Kidney glomerular epithelial cell (primary cell): Measurements from ENCODE around the gene AKT1S1.

Experiments used
- DNase-seq: peaks from one replicate; lab custom pipeline; 2025; lab: John Stamatoyannopoulos, UW

AKT1S1 gene

GRCh38 chr19:49866933-49867782 lies 10.0 kb downstream of the AKT1S1 start, which contains the start of gene PNKP:
Gene PNKP (minus strand): TSS chr19:49867576. CDS start chr19:49867204, 372 bp downstream.
- DNase-seq, result peak; percentile 78

- no peak for DNase-seq
These were observed 12.3 kb downstream of the AKT1S1 start for GRCh38 chr19:49864890-49865289.

GRCh38 chr19:49863935-49864320 lies 13.2 kb downstream of the AKT1S1 start:
- no peak for DNase-seq

GRCh38 chr19:49863254-49863934 lies 13.8 kb downstream of the AKT1S1 start:
- no peak for DNase-seq

GRCh38 chr19:49862391-49863253 lies 14.5 kb downstream of the AKT1S1 start:
- no peak for DNase-seq

GRCh38 chr19:49861541-49862378 lies 15.4 kb downstream of the AKT1S1 start:
- DNase-seq, result no peak

- DNase-seq, result no peak
These were observed 16.0 kb downstream of the AKT1S1 start for GRCh38 chr19:49861107-49861506.

- no peak for DNase-seq
These were observed 16.6 kb downstream of the AKT1S1 start for GRCh38 chr19:49860336-49861102.

- no peak for DNase-seq
These were observed 17.3 kb downstream of the AKT1S1 start for GRCh38 chr19:49859682-49860335.

GRCh38 chr19:49858088-49858985 lies 18.8 kb downstream of the AKT1S1 start:
- no peak for DNase-seq

GRCh38 chr19:49857838-49858087 lies 19.4 kb downstream of the AKT1S1 start:
- DNase-seq, result no peak

GRCh38 chr19:49857061-49857837 lies 19.9 kb downstream of the AKT1S1 start:
- DNase-seq, result no peak

- DNase-seq, result no peak
These were observed 20.6 kb downstream of the AKT1S1 start for GRCh38 chr19:49856574-49857021.

- no peak for DNase-seq
These were observed 21.2 kb downstream of the AKT1S1 start for GRCh38 chr19:49855676-49856573.

- DNase-seq, result no peak
These were observed 21.9 kb downstream of the AKT1S1 start for GRCh38 chr19:49855277-49855675.

GRCh38 chr19:49854378-49855263 lies 22.5 kb downstream of the AKT1S1 start:
- DNase-seq, result no peak
